C4-2B (cell line): ENCODE data around the gene USP34.

Source experiments
- ZFX ChIP-seq: fragments of 450-650 bp; IDR thresholded peaks from 2 replicates; pipeline ENCODE4 v1.6.1; 2017
- TF ChIP-seq, protein P1 (sequence below): fragments of 450-650 bp; conservative IDR thresholded peaks from 2 replicates; pipeline ENCODE4 v1.5.1; 2017; ENCODE audit warnings: mild to moderate bottlenecking

DNA sequence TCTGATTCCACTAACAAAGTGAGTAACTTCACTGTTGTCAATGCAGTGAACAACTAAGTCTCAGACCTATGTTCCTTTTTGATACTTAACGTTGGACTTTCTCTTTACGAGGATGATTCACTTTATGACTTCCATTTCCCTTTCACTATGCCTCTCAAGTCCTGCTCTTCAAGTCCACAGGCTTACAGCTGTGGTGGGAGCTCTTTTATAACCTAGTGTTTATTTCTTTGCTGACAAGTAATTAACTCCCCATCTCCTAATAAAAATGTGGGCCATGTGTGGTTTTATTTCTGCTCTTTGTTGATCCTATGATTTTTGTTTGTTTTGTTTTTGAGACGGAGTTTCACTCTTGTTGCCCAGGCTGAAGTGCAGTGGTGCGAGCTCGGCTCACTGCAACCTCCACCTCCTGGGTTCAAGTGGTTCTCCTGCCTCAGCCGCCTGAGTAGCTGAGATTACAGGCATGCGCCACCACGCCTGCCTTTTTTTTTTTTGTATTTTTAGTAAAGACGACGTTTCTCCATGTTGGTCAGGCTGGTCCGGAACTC lies 142.1 kb downstream of the USP34 start:
- TF ChIP-seq, protein P1, sequence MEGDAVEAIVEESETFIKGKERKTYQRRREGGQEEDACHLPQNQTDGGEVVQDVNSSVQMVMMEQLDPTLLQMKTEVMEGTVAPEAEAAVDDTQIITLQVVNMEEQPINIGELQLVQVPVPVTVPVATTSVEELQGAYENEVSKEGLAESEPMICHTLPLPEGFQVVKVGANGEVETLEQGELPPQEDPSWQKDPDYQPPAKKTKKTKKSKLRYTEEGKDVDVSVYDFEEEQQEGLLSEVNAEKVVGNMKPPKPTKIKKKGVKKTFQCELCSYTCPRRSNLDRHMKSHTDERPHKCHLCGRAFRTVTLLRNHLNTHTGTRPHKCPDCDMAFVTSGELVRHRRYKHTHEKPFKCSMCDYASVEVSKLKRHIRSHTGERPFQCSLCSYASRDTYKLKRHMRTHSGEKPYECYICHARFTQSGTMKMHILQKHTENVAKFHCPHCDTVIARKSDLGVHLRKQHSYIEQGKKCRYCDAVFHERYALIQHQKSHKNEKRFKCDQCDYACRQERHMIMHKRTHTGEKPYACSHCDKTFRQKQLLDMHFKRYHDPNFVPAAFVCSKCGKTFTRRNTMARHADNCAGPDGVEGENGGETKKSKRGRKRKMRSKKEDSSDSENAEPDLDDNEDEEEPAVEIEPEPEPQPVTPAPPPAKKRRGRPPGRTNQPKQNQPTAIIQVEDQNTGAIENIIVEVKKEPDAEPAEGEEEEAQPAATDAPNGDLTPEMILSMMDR: no peak
- TF ChIP-seq ZFX: no peak
